ENCODE data around the gene MYO5A. TPM values are rescaled to one million over a fixed set of nuclear protein-coding genes. Genes with fewer than 3 reads are reported as not detected.

MYO5A gene
- total and polyA plus RNA-seq, 9 of the 15 experiments (the other 6 are each of a cell fraction or from before 2014, with no cell fraction given), result 0.03 to 0.82 (median 0.40) TPM

DNA sequence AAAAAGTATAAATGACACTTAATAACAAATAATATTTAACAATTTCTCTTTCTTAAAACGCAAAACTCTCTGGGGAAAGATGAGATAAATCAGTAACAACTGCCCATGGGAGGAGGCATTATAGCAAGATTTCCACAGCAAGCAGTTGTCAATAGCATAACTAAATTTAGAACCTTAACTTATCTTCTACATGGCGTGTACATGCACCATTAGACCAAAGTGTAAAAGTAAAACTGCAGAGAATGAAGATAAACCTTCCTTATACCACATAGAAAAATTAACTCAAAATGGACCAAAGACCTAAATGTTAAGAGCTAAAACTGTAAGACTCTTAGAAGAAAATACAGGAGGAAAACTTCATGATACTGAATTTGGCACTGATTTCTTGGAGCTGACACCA is 39.9 kb downstream of the MYO5A start (continued):
- TF ChIP-seq, protein P1, sequence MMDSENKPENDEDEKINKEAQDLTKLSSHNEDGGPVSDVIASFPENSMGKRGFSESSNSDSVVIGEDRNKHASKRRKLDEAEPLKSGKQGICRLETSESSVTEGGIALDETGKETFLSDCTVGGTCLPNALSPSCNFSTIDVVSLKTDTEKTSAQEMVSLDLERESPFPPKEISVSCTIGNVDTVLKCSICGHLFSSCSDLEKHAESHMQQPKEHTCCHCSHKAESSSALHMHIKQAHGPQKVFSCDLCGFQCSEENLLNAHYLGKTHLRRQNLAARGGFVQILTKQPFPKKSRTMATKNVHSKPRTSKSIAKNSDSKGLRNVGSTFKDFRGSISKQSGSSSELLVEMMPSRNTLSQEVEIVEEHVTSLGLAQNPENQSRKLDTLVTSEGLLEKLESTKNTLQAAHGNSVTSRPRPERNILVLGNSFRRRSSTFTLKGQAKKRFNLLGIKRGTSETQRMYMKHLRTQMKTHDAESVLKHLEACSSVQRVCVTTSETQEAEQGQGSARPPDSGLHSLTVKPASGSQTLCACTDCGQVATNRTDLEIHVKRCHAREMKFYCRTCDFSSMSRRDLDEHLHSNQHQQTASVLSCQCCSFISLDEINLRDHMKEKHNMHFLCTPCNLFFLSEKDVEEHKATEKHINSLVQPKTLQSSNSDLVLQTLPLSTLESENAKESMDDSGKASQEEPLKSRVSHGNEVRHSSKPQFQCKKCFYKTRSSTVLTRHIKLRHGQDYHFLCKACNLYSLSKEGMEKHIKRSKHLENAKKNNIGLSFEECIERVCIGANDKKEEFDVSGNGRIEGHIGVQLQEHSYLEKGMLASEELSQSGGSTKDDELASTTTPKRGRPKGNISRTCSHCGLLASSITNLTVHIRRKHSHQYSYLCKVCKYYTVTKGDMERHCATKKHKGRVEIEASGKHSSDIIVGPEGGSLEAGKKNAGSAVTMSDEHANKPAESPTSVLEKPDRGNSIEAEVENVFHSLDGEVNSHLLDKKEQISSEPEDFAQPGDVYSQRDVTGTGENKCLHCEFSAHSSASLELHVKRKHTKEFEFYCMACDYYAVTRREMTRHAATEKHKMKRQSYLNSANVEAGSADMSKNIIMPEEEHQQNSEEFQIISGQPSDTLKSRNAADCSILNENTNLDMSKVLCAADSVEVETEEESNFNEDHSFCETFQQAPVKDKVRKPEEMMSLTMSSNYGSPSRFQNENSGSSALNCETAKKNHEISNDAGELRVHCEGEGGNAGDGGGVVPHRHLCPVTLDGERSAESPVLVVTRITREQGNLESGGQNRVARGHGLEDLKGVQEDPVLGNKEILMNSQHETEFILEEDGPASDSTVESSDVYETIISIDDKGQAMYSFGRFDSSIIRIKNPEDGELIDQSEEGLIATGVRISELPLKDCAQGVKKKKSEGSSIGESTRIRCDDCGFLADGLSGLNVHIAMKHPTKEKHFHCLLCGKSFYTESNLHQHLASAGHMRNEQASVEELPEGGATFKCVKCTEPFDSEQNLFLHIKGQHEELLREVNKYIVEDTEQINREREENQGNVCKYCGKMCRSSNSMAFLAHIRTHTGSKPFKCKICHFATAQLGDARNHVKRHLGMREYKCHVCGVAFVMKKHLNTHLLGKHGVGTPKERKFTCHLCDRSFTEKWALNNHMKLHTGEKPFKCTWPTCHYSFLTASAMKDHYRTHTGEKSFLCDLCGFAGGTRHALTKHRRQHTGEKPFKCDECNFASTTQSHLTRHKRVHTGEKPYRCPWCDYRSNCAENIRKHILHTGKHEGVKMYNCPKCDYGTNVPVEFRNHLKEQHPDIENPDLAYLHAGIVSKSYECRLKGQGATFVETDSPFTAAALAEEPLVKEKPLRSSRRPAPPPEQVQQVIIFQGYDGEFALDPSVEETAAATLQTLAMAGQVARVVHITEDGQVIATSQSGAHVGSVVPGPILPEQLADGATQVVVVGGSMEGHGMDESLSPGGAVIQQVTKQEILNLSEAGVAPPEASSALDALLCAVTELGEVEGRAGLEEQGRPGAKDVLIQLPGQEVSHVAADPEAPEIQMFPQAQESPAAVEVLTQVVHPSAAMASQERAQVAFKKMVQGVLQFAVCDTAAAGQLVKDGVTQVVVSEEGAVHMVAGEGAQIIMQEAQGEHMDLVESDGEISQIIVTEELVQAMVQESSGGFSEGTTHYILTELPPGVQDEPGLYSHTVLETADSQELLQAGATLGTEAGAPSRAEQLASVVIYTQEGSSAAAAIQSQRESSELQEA (IDR thresholded peaks at IDR 0.05; ENCODE audit: low read depth), result no peak
- TF ChIP-seq, protein P2, sequence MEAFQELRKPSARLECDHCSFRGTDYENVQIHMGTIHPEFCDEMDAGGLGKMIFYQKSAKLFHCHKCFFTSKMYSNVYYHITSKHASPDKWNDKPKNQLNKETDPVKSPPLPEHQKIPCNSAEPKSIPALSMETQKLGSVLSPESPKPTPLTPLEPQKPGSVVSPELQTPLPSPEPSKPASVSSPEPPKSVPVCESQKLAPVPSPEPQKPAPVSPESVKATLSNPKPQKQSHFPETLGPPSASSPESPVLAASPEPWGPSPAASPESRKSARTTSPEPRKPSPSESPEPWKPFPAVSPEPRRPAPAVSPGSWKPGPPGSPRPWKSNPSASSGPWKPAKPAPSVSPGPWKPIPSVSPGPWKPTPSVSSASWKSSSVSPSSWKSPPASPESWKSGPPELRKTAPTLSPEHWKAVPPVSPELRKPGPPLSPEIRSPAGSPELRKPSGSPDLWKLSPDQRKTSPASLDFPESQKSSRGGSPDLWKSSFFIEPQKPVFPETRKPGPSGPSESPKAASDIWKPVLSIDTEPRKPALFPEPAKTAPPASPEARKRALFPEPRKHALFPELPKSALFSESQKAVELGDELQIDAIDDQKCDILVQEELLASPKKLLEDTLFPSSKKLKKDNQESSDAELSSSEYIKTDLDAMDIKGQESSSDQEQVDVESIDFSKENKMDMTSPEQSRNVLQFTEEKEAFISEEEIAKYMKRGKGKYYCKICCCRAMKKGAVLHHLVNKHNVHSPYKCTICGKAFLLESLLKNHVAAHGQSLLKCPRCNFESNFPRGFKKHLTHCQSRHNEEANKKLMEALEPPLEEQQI (IDR thresholded peaks at IDR 0.05), result no peak
- TF ChIP-seq MXD1 (CRISPR knock-in tag; IDR thresholded peaks at IDR 0.05; ENCODE audit: borderline replicate concordance, poor library complexity, severe bottlenecking), result no peak
- TF ChIP-seq BCOR (IDR thresholded peaks at IDR 0.05), result no peak
- TF ChIP-seq RBBP5 (IDR thresholded peaks at IDR 0.05; ENCODE audit: borderline replicate concordance, insufficient read depth, low read length, poor library complexity, severe bottlenecking), result no peak
- TF ChIP-seq ZNF512 (tag; IDR thresholded peaks at IDR 0.05), result no peak
- TF ChIP-seq TFE3 (CRISPR knock-in tag; IDR thresholded peaks at IDR 0.05), result no peak
- TF ChIP-seq KDM5B (IDR thresholded peaks at IDR 0.05; ENCODE audit: insufficient replicate concordance, low read depth, low read length), result no peak
- TF ChIP-seq, protein P3, sequence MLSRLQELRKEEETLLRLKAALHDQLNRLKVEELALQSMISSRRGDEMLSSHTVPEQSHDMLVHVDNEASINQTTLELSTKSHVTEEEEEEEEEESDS (CRISPR knock-in tag; IDR thresholded peaks at IDR 0.05), result no peak
- no peak for TF ChIP-seq TGIF2 (CRISPR knock-in tag; IDR thresholded peaks at IDR 0.05)
- TF ChIP-seq TOE1 (IDR thresholded peaks at IDR 0.05; ENCODE audit: borderline replicate concordance), result no peak
- no peak for TF ChIP-seq TOE1 (CRISPR knock-in tag; IDR thresholded peaks at IDR 0.05; ENCODE audit: borderline replicate concordance, low read depth)

All from K562 (cell line).